Vagina (tissue), 2 donors: ENCODE results near the gene SLBP.

Experiments used
- POLR2A ChIP-seq, 2 donors: fragments of 450-650 bp; IDR thresholded peaks; one replicate each; pipeline ENCODE4 v1.6.1; 2017; ENCODE audit warnings: antibody characterized with exemption in 2 of 2, mild to moderate bottlenecking in 2 of 2, moderate library complexity in 2 of 2
- POLR2AphosphoS5 ChIP-seq, 2 donors: sonication (generic); formaldehyde crosslinking; IDR thresholded peaks; one replicate each; pipeline ENCODE4 v1.9.0; 2017; ENCODE audit warnings: antibody characterized with exemption in 2 of 2, mild to moderate bottlenecking in 2 of 2, low read depth in 1 of 2; ENCODE audit not compliant: insufficient read depth in 1 of 2
- TF ChIP-seq, protein P1 (sequence below), 3 experiments: fragments of 450-650 bp in 2 of 3; fragments of 200-600 bp in 1 of 3; sonication (generic) in 1 of 3; IDR thresholded peaks; one replicate each; pipeline ENCODE4 v1.5.1; 2017 to 2019; ENCODE audit warnings: antibody characterized with exemption in 3 of 3, mild to moderate bottlenecking in 2 of 3, moderate library complexity in 2 of 3

DNA sequence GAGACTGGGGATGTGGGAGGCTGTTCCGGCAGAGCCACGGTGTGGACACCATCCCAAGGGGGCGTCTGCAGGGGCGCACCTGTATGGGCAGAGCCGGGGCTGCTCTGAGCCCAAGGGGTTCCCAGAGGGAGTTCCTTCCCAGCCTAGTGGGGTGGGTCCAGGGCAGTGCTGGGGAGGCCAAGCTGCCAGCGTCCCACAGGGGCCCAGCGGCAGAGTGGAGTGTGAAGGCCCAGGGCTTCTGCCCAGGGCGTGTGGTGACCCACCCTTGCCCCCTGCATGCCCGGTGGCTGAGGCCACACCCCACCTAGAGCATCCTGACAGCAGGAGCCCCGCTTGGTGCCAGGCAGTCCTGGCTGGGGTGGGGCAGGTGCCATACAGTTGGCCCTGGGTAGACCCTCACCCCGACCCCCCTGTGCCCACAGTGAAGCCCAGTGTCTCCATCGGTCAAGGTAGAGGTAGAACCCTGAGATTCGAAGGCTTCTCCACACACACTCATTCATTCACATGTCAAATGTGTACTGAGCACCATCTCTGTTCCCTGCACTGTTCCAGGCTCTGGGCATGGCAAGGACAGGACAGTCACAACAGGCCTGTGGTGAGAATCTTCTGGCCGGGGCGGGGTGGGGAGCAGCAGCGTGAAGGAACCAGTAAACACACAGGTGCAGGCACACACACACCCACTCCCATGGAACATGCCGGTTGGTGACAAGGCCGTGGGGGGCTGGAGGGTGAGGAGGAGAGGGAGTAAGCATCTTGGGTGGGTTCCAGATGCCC lies 38.4 kb upstream of the SLBP start:
- TF ChIP-seq, protein P1, sequence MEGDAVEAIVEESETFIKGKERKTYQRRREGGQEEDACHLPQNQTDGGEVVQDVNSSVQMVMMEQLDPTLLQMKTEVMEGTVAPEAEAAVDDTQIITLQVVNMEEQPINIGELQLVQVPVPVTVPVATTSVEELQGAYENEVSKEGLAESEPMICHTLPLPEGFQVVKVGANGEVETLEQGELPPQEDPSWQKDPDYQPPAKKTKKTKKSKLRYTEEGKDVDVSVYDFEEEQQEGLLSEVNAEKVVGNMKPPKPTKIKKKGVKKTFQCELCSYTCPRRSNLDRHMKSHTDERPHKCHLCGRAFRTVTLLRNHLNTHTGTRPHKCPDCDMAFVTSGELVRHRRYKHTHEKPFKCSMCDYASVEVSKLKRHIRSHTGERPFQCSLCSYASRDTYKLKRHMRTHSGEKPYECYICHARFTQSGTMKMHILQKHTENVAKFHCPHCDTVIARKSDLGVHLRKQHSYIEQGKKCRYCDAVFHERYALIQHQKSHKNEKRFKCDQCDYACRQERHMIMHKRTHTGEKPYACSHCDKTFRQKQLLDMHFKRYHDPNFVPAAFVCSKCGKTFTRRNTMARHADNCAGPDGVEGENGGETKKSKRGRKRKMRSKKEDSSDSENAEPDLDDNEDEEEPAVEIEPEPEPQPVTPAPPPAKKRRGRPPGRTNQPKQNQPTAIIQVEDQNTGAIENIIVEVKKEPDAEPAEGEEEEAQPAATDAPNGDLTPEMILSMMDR (IDR thresholded peaks at IDR 0.05): no peak
- TF ChIP-seq POLR2A (IDR thresholded peaks at IDR 0.05) (no peak), POLR2AphosphoS5 (IDR thresholded peaks at IDR 0.05; ENCODE audit: insufficient read depth in 1 of 2, low read depth in 1 of 2) (no peak)
